HepG2 (cell line): Measurements from ENCODE around the gene TUBA4B. TPM values are rescaled to one million over a fixed set of nuclear protein-coding genes. Genes with fewer than 3 reads are reported as not detected.

Source experiments
- ATAC-seq: fragments of 200-7000 bp; cut with Tn5 transposase; 3 replicates; pipeline ENCODE4 v1.9.1; 2020; ENCODE audit warnings: mild to moderate bottlenecking, moderate library complexity
- BruUV-seq: library from RNA; stranded (reverse); fragments of 400-500 nt; replicated peaks from 2 replicates; lab custom pipeline; 2021; lab: Mats Ljungman, UMichigan
- CTCF ChIA-PET: fragments of 300-600 bp; formaldehyde crosslinking; extraction: SDS; loops from one replicate; lab custom pipeline; 2021; ENCODE audit warnings: low total read pairs, inconsistent platforms, low intra/inter-chr PET ratio; lab: Yijun Ruan, JAX
- POLR2A ChIA-PET: fragments of 350-600 bp; sonication (Branson Sonifier 250); formaldehyde crosslinking; loops from one replicate; lab custom pipeline; 2020; ENCODE audit warnings: antibody characterized with exemption, inconsistent platforms; lab: Yijun Ruan, JAX
- DNase-seq: peaks from one replicate; pipeline ENCODE4 v3.0.0-alpha.2; 2015; ENCODE audit warnings: low spot score
- FAIRE-seq: peaks from 3 replicates; lab custom pipeline; 2011; peaks lifted over from hg19 to GRCh38; lab: Jason Lieb, UNC
- H2AFZ ChIP-seq: one replicate; pipeline ENCODE4 v1.6.1; 2011; ENCODE audit warnings: low read length, inconsistent platforms
- H3K27ac ChIP-seq: fragments of 300-600 bp; 3 replicates; pipeline ENCODE4 v1.8.0; 2011; ENCODE audit warnings: mixed run types, mild to moderate bottlenecking, mixed read lengths, low read length, inconsistent platforms; ENCODE audit not compliant: insufficient read depth; ENCODE audit errors: extremely low read length
- H3K27me3 ChIP-seq, 2 experiments: fragments of 200-600 bp in 1 of 2; 2 replicates in 1 of 2; 3 replicates in 1 of 2; pipeline versions ENCODE4 v1.6.0 to v1.8.0; 2011; ENCODE audit warnings: low read length in 2 of 2, mild to moderate bottlenecking in 2 of 2, moderate library complexity in 2 of 2, inconsistent platforms in 1 of 2; ENCODE audit not compliant: insufficient read depth in 2 of 2, control insufficient read depth in 1 of 2
- H3K36me3 ChIP-seq, 2 experiments: fragments of 200-600 bp in 1 of 2; replicated peaks in 1 of 2; 2 replicates in 1 of 2; 3 replicates in 1 of 2; pipeline versions ENCODE4 v1.5.1 to v1.8.0; 2011; ENCODE audit warnings: low read length in 2 of 2, inconsistent platforms in 1 of 2; ENCODE audit not compliant: insufficient read depth in 2 of 2, control insufficient read depth in 1 of 2
- H3K4me1 ChIP-seq: 2 replicates; pipeline ENCODE4 v1.5.1; 2012; ENCODE audit warnings: low read length, inconsistent platforms; ENCODE audit not compliant: insufficient read depth
- H3K4me2 ChIP-seq: 2 replicates; pipeline ENCODE4 v1.6.0; 2011; ENCODE audit warnings: low read depth, low read length, inconsistent platforms
- H3K4me3 ChIP-seq, 3 experiments: fragments of 200-600 bp in 1 of 3; sonication (generic), shearing (Covaris generic) in 1 of 3; replicated peaks in 1 of 3; 2 replicates each; pipeline ENCODE4 v1.5.1; 2011 to 2016; ENCODE audit warnings: low read length in 3 of 3, inconsistent platforms in 2 of 3, low read depth in 2 of 3, mild to moderate bottlenecking in 2 of 3, control low read depth in 1 of 3, mixed read lengths in 1 of 3; ENCODE audit not compliant: insufficient read depth in 1 of 3
- H3K79me2 ChIP-seq: one replicate; pipeline ENCODE4 v1.6.1; 2011; ENCODE audit warnings: low read length, inconsistent platforms; ENCODE audit not compliant: insufficient read depth
- H3K9ac ChIP-seq: 2 replicates; pipeline ENCODE4 v1.6.0; 2011; ENCODE audit warnings: mild to moderate bottlenecking, low read depth, low read length, inconsistent platforms; ENCODE audit not compliant: insufficient read depth
- H3K9me3 ChIP-seq: 2 replicates; pipeline ENCODE4 v1.5.1; 2012; ENCODE audit warnings: mild to moderate bottlenecking, low read length
- H4K20me1 ChIP-seq: 2 replicates; pipeline ENCODE4 v1.6.0; 2011; ENCODE audit warnings: inconsistent platforms, mild to moderate bottlenecking, low read length, moderate library complexity; ENCODE audit not compliant: insufficient read depth
- BRCA1 ChIP-seq: sonication (generic); formaldehyde crosslinking; IDR thresholded peaks from 2 replicates; pipeline ENCODE4 v1.4.0; 2020; ENCODE audit warnings: missing genetic modification reagents
- CAMTA2 ChIP-seq: sonication (generic); formaldehyde crosslinking; IDR thresholded peaks from 2 replicates; pipeline ENCODE4 v1.4.0; 2020; ENCODE audit warnings: mild to moderate bottlenecking, missing genetic modification reagents, borderline replicate concordance
- CERS6 ChIP-seq: sonication (generic); formaldehyde crosslinking; IDR thresholded peaks from 2 replicates; pipeline ENCODE4 v1.5.0; 2020; ENCODE audit warnings: missing genetic modification reagents
- CHCHD3 ChIP-seq: sonication (generic); formaldehyde crosslinking; IDR thresholded peaks from 2 replicates; pipeline ENCODE4 v1.8.0; 2022; ENCODE audit warnings: mild to moderate bottlenecking, missing genetic modification reagents, moderate library complexity
- JARID2 ChIP-seq: sonication (generic); formaldehyde crosslinking; IDR thresholded peaks from 2 replicates; pipeline ENCODE4 v1.8.1; 2023; ENCODE audit warnings: missing genetic modification reagents, inconsistent platforms; ENCODE audit not compliant: insufficient replicate concordance
- POLR2AphosphoS5 ChIP-seq: IDR thresholded peaks from 2 replicates; pipeline ENCODE4 v1.6.1; 2012; ENCODE audit warnings: low read depth, low read length
- PRDM15 ChIP-seq: sonication (generic); formaldehyde crosslinking; IDR thresholded peaks from 2 replicates; pipeline ENCODE4 v1.4.0; 2020; ENCODE audit warnings: missing genetic modification reagents
- RBAK ChIP-seq: sonication (generic); formaldehyde crosslinking; IDR thresholded peaks from 2 replicates; pipeline ENCODE4 v1.5.1; 2020; ENCODE audit warnings: mild to moderate bottlenecking, missing genetic modification reagents
- REPIN1 ChIP-seq: sonication (generic); formaldehyde crosslinking; IDR thresholded peaks from 2 replicates; pipeline ENCODE4 v1.8.0; 2022; ENCODE audit warnings: missing genetic modification reagents, low read depth, mild to moderate bottlenecking, borderline replicate concordance
- SP4 ChIP-seq: sonication (generic); formaldehyde crosslinking; IDR thresholded peaks from 2 replicates; pipeline ENCODE4 v1.8.1; 2023; ENCODE audit warnings: mild to moderate bottlenecking, missing genetic modification reagents
- ZBTB8A ChIP-seq: sonication (generic); formaldehyde crosslinking; IDR thresholded peaks from 2 replicates; pipeline ENCODE4 v1.4.0; 2020; ENCODE audit warnings: mild to moderate bottlenecking, low read depth, missing genetic modification reagents, borderline replicate concordance
- ZNF124 ChIP-seq: sonication (generic); formaldehyde crosslinking; IDR thresholded peaks from 2 replicates; pipeline ENCODE4 v1.4.0; 2020; ENCODE audit warnings: missing genetic modification reagents
- ZNF260 ChIP-seq: sonication (generic); formaldehyde crosslinking; IDR thresholded peaks from 2 replicates; pipeline ENCODE4 v1.4.0; 2020; ENCODE audit warnings: missing genetic modification reagents, low read depth, mild to moderate bottlenecking, borderline replicate concordance
- WGBS: methylation state at CpG from one replicate; pipeline ENCODE4 v1.1.6; 2017; ENCODE audit warnings: low lambda C conversion rate; 5-methylcytosine and 5-hydroxymethylcytosine counted together
- in situ Hi-C: cut with HindIII; loops from 2 replicates; pipeline ENCODE4 v1.10.0; 2017; ENCODE audit warnings: low pct_unique_long_range_greater_than_20kb; ENCODE audit not compliant: extremely low pct_ligation_motif_present
- intact Hi-C: fragments of 100-400 bp; cut with micrococcal nuclease; formaldehyde crosslinking; loops from one replicate; pipeline ENCODE4 v1.10.0; 2022; ENCODE audit not compliant: unreplicated experiment
- polyA plus RNA-seq, 8 experiments: library from polyadenylated mRNA; depleted of rRNA in 3 of 8; stranded (reverse) in 7 of 8; unstranded in 1 of 8; fragments of >200 nt; fragmentation: Illumina TruSeq in 4 of 8; extraction: Trizol in 4 of 8; gene quantifications; 2 replicates each; pipeline versions ENCODE4 v1.2.1 to v1.2.3, GENCODE V29; 2011 to 2016; ENCODE audit warnings: low read depth in 4 of 8, missing spikeins in 1 of 8, mixed read lengths in 1 of 8; ENCODE audit not compliant: insufficient read depth in 1 of 8
- total RNA-seq, 5 experiments: library from RNA; depleted of rRNA; stranded (reverse); fragments of >200 nt; fragmentation: Illumina TruSeq; extraction: Trizol; gene quantifications; 2 replicates each; pipeline ENCODE4 v1.2.3, GENCODE V29; 2016; ENCODE audit warnings: low read depth in 1 of 5
- TF ChIP-seq, protein P1 (sequence below): sonication (generic); formaldehyde crosslinking; IDR thresholded peaks from 2 replicates; pipeline ENCODE4 v1.5.1; 2020; ENCODE audit warnings: missing genetic modification reagents, mild to moderate bottlenecking, borderline replicate concordance
- TF ChIP-seq, protein P2 (sequence below): IDR thresholded peaks from 2 replicates; pipeline ENCODE4 v1.6.1; 2016; ENCODE audit warnings: missing biosample characterization, missing genetic modification reagents, low read depth

The TUBA4B gene
- total and polyA plus RNA-seq, 2 of the 13 experiments (the other 11 are each of a cell fraction or from before 2014, with no cell fraction given) = 0.18 to 0.22 TPM

GRCh38 chr2:219308142-219309101 lies 55.4 kb downstream of the TUBA4B start:
- intact Hi-C loops (loop anchor here (1.0 to 2.0 kb wide), 2 partner anchors 14 to 262 kb away; no protein-coding TSS in a partner anchor), in situ Hi-C loops (loop anchor here (5.0 kb wide), 1 partner anchor 266 kb away; the partner anchor contains the start of gene CFAP65)
- 46% methylated on average over 33 of the region's 45 CpGs for WGBS
- H3K4me3 ChIP-seq = no peak overlapping the region
- H3K27ac ChIP-seq = no peak overlapping the region
- no peak overlapping the region for H3K4me2 ChIP-seq
- H3K79me2 ChIP-seq = no peaks in the 10 kb centered on the region
- no peaks in the 10 kb centered on the region for H3K9me3 ChIP-seq
- FAIRE-seq = no peak
- H4K20me1 ChIP-seq = peaks cover 7% of the 10 kb centered on the region
- no peak overlapping the region for H3K9ac ChIP-seq
- H3K27me3 ChIP-seq = peaks cover 1 to 19% of the 10 kb centered on the region in 2 experiments; a peak in 3 of 5 replicates
- ChIA-PET POLR2A (no interaction called here), CTCF (no interaction called here)
- DNase-seq = peak; percentile 41
- BruUV-seq = no TSS peak
- H3K4me1 ChIP-seq = no peaks in the 10 kb centered on the region
- no peaks in the 10 kb centered on the region for H3K36me3 ChIP-seq
- ATAC-seq = peak; percentile 97
- no peak overlapping the region for H2AFZ ChIP-seq
- TF ChIP-seq CERS6 (CRISPR knock-in tag) (peak; percentile 78; the same call in 1 of the 2 replicates), SP4 (no peak), CAMTA2 (CRISPR knock-in tag) (peak; percentile 95; the same call in 1 of the 2 replicates), CHCHD3 (peak; percentile 73; the same call in 1 of the 2 replicates), JARID2 (peak; percentile 97), RBAK (CRISPR knock-in tag) (no peak), ZNF260 (no peak), BRCA1 (CRISPR knock-in tag) (peak; percentile 99), ZBTB8A (CRISPR knock-in tag) (no peak; the same call in 1 of the 2 replicates), POLR2AphosphoS5 (no peak), ZNF124 (CRISPR knock-in tag) (peak; percentile 98), PRDM15 (CRISPR knock-in tag) (peak; percentile 76; the same call in 1 of the 2 replicates), REPIN1 (peak; percentile 78; the same call in 1 of the 2 replicates)
- TF ChIP-seq, protein P1, sequence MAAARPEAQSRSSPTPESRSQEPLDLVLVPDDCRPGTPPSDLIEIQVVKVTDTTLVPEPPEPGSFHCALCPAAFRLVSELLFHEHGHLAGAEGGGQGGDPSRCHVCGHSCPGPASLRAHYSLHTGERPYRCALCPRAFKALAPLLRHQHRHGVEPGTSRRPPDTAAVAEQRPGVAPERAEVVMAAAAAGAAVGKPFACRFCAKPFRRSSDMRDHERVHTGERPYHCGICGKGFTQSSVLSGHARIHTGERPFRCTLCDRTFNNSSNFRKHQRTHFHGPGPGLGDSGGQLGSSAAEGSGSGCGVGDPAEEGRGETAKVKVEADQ (CRISPR knock-in tag) = no peak; the same call in 1 of the 2 replicates
- TF ChIP-seq, protein P2, sequence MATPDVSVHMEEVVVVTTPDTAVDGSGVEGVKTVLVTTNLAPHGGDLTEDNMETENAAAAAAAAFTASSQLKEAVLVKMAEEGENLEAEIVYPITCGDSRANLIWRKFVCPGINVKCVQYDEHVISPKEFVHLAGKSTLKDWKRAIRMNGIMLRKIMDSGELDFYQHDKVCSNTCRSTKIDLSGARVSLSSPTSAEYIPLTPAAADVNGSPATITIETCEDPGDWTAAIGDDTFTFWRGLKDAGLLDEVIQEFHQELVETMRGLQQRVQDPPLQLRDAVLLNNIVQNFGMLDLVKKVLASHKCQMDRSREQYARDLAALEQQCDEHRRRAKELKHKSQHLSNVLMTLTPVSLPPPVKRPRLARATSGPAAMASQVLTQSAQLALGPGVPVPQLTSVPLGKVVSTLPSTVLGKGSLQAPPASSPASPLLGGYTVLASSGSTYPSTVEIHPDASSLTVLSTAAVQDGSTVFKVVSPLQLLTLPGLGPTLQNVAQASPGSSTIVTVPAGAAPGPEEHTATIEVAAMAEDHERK = no peak; the same call in 1 of the 2 replicates
